ENCODE measurements around the gene ATP2B2. TPM values are rescaled to one million over a fixed set of nuclear protein-coding genes. Genes with fewer than 3 reads are reported as not detected.

ATP2B2 gene
- total and polyA plus RNA-seq, 12 donors, result 0.37 to 3.0 (median 1.6) TPM

DNA sequence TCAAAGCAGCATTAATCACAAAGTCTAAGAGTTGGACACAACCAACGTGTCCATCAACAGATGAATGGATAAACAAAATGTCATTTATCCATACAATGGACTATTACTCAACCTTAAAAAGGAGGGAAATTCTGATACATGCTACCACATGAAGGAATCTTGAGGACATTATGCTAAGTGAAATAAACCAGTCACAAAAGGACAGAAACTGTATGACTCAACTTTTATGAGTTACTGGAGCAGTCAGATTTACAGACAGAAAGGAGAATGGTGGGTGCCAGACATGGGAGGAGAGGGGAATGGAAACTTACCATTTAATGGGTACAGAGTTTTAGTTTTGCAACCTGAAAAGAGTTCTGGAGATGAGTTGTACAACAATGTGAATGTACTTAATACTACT is 141.5 kb downstream of the ATP2B2 start:
- whole genome bisulfite sequencing, 4 donors, result 83 to 95% (median 90%) methylated on average over 1 of the region's 1 CpG
- no peak for TF ChIP-seq POLR2A (IDR thresholded peaks at IDR 0.05)
- TF ChIP-seq, protein P1, sequence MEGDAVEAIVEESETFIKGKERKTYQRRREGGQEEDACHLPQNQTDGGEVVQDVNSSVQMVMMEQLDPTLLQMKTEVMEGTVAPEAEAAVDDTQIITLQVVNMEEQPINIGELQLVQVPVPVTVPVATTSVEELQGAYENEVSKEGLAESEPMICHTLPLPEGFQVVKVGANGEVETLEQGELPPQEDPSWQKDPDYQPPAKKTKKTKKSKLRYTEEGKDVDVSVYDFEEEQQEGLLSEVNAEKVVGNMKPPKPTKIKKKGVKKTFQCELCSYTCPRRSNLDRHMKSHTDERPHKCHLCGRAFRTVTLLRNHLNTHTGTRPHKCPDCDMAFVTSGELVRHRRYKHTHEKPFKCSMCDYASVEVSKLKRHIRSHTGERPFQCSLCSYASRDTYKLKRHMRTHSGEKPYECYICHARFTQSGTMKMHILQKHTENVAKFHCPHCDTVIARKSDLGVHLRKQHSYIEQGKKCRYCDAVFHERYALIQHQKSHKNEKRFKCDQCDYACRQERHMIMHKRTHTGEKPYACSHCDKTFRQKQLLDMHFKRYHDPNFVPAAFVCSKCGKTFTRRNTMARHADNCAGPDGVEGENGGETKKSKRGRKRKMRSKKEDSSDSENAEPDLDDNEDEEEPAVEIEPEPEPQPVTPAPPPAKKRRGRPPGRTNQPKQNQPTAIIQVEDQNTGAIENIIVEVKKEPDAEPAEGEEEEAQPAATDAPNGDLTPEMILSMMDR (IDR thresholded peaks at IDR 0.05), result no peak

DNA sequence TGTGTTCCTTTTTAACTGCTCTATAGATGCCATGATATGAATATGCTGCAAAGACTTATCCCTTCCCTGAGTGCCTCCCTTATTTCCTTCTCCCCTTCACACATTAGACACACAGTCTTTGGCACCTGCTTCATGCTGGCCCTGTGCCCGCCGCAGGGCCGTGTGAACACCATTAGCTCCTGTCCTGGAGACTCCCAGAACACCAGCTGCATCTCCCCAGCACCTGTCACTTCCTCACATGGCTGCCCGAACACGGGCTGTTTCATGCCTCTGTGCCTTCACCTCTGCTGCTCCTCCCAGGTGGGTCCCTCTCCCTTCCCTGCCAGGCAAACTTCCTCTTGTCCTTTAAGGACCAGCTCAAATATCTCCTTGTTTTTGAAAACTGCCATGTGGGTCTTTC is 144.0 kb downstream of the ATP2B2 start:
- no peak for TF ChIP-seq POLR2A (IDR thresholded peaks at IDR 0.05)
- TF ChIP-seq, protein P1 (IDR thresholded peaks at IDR 0.05), result no peak
- Histone ChIP-seq H3K27ac (no peak overlapping the region), H3K27me3 (no peaks in the 10 kb centered on the region), H3K36me3 (replicated peaks in 1 of 2) (no peaks in the 10 kb centered on the region), H3K4me3 (no peak overlapping the region), H3K4me1 (replicated peaks in 1 of 2) (no peaks in the 10 kb centered on the region), H3K9me3 (replicated peaks in 1 of 3) (no peaks in the 10 kb centered on the region)
- DNase-seq, result no peak
- WGBS, 4 donors, result 75 to 77% (median 76%) methylated on average over 5 of the region's 5 CpGs
- intact Hi-C loops (cut with DNase I), result no loop called here

More for the DNA sequence above, 141.5 kb downstream of the ATP2B2 start:
- H3K9me3 ChIP-seq (replicated peaks in 1 of 3), result no peaks in the 10 kb centered on the region
- no peaks in the 10 kb centered on the region for H3K36me3 ChIP-seq (replicated peaks in 1 of 2)
- intact Hi-C loops (cut with DNase I), result no loop called here
- H3K27ac ChIP-seq, result no peak overlapping the region
- H3K4me1 ChIP-seq (replicated peaks in 1 of 2), result no peaks in the 10 kb centered on the region
- H3K27me3 ChIP-seq, result no peaks in the 10 kb centered on the region
- H3K4me3 ChIP-seq, result no peak overlapping the region
- no peak for DNase-seq

DNA sequence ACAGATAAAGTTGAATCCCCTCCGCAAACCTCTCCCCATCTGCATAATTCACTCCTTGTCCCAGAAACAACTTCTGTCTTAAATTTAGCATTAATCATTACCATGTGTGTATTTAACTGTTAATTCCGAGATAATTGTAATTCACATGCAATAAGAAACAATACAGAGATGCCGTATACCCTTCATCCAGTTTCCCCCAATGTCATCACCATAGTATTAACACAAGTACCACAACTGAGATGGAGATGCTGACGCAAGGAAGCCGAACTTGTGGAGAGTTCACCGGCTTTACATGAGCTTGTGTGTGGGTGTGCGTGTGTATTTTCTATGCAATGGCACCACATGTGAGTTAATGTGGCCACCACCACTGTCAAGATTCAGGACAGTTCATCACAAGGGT is 144.9 kb downstream of the ATP2B2 start:
- no peak overlapping the region for H3K4me3 ChIP-seq
- H3K4me1 ChIP-seq (replicated peaks in 1 of 2), result no peaks in the 10 kb centered on the region
- intact Hi-C loops (cut with DNase I), result no loop called here
- TF ChIP-seq, protein P1 (IDR thresholded peaks at IDR 0.05), result no peak
- TF ChIP-seq POLR2A (IDR thresholded peaks at IDR 0.05), result no peak
- DNase-seq, result no peak
- H3K27ac ChIP-seq, result no peak overlapping the region
- H3K27me3 ChIP-seq, result no peaks in the 10 kb centered on the region
- no peaks in the 10 kb centered on the region for H3K9me3 ChIP-seq (replicated peaks in 1 of 3)
- no peaks in the 10 kb centered on the region for H3K36me3 ChIP-seq (replicated peaks in 1 of 2)
- WGBS, 4 donors, result 92 to 97% (median 95%) methylated on average over 7 of the region's 7 CpGs

DNA sequence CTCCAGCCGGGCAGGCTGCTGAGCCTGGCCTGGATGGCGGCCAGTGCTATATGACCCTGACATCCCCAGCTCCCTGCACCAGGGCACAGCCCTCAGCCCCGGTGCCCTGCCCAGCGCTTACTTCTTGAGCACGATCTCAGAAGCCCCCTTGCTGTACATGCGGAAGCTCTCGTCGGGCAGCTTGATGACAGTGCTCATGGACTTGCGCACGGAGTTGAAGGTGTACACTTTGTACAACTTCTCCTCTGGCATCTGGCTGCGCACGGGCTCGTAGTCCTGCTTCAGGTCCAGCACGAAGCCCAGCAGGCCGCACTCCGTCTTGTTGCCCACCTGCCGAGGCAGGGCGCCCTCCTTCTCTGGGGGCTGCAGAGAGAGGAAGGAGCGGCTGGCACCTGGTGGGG is 145.6 kb downstream of the ATP2B2 start:
- H3K27me3 ChIP-seq, result no peaks in the 10 kb centered on the region
- WGBS, 4 donors, result 91 to 96% (median 94%) methylated on average over 13 to 19 of the region's 19 CpGs; no CpG with 5 or more reads in 1 of the 4 donors
- no peaks in the 10 kb centered on the region for H3K9me3 ChIP-seq (replicated peaks in 1 of 3)
- no peaks in the 10 kb centered on the region for H3K4me1 ChIP-seq (replicated peaks in 1 of 2)
- no peak for TF ChIP-seq POLR2A (IDR thresholded peaks at IDR 0.05)
- TF ChIP-seq, protein P1 (IDR thresholded peaks at IDR 0.05), result no peak
- no peak overlapping the region for H3K27ac ChIP-seq
- no peaks in the 10 kb centered on the region for H3K36me3 ChIP-seq (replicated peaks in 1 of 2)
- intact Hi-C loops (cut with DNase I), result no loop called here
- H3K4me3 ChIP-seq, result no peak overlapping the region
- DNase-seq, result no peak
